GM12801 (cell line): Measurements from ENCODE around the gene LAMP1.

ENCODE experiments used
- TF ChIP-seq, protein P1 (sequence below): IDR thresholded peaks from one replicate; pipeline ENCODE4 v1.5.1; 2011; ENCODE audit warnings: control low read depth; ENCODE audit not compliant: insufficient read length; ENCODE audit errors: extremely low read depth

Gene LAMP1

DNA sequence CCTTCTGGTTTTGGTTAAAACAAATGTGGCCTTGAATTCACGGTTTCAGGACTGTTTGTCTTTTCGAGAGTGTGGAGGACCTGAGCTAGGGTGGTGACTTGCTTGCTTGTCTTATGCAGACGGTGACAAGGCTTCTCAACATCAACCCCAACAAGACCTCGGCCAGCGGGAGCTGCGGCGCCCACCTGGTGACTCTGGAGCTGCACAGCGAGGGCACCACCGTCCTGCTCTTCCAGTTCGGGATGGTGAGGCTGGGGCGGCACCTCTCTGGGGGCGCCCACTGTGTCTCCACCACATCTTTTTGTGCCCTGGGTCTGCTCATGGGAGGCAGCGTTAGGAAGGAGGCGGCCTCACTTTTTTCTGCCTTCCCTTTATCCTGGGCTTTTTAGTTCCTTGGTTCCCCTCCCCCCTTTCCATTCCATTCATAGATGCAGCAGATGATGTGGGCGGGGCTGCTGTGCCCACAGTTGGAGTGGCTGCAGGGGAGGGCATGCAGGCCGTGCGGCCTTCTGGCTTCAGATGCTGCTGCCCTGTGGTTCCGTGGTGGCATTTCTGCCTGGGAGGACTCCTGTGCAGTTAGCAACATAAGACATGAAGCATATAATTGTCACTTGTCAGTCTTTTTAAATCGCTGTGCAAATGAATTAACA, 23.3 kb downstream of the LAMP1 start:
- TF ChIP-seq, protein P1, sequence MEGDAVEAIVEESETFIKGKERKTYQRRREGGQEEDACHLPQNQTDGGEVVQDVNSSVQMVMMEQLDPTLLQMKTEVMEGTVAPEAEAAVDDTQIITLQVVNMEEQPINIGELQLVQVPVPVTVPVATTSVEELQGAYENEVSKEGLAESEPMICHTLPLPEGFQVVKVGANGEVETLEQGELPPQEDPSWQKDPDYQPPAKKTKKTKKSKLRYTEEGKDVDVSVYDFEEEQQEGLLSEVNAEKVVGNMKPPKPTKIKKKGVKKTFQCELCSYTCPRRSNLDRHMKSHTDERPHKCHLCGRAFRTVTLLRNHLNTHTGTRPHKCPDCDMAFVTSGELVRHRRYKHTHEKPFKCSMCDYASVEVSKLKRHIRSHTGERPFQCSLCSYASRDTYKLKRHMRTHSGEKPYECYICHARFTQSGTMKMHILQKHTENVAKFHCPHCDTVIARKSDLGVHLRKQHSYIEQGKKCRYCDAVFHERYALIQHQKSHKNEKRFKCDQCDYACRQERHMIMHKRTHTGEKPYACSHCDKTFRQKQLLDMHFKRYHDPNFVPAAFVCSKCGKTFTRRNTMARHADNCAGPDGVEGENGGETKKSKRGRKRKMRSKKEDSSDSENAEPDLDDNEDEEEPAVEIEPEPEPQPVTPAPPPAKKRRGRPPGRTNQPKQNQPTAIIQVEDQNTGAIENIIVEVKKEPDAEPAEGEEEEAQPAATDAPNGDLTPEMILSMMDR: no peak

- TF ChIP-seq, protein P1: no peak
Measured at GRCh38 chr13:113321546-113321945, 24.5 kb downstream of the LAMP1 start.

- TF ChIP-seq, protein P1: no peak
Measured at GRCh38 chr13:113322043-113322461, 25.0 kb downstream of the LAMP1 start.

- TF ChIP-seq, protein P1: no peak
Measured at GRCh38 chr13:113322890-113323651, 26.0 kb downstream of the LAMP1 start.

DNA sequence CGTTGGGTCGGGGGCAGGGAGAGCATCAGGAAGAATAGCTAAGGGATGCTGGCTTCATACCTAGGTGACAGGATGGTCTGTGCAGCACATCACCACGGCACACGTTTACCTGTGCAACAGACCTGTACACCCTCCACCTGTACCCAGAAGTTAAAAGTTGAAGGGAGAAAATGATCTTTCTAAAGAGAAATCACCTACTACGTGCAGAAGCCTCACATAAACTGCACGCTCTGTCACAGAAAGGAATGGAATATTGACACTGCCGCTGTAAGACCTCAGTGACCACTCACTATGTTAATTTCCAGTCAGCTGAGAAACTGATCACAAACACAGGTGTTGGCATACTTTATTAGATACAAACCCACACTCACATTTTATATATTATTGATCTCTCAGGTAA, 26.8 kb downstream of the LAMP1 start:
- TF ChIP-seq, protein P1: no peak

DNA sequence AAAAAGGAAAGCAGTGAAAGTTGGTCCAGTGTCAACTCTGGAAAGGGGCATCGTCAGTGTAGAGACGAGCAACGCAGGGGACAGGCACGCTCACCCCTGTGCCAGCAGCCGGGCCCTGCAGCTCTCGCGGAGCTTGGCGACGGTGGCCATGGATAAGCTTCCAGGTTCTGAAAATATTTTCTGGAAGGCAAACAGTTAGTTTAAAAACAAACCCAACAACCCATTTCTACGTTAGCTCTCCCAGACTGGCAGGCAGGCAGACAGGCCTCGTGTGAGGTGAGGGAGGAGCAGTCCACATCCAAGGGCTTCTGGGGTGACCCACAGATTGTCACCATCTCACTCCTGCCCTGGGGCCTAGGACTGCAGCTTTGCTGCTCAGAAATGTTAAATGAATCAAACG, 27.4 kb downstream of the LAMP1 start:
- TF ChIP-seq, protein P1: no peak

DNA sequence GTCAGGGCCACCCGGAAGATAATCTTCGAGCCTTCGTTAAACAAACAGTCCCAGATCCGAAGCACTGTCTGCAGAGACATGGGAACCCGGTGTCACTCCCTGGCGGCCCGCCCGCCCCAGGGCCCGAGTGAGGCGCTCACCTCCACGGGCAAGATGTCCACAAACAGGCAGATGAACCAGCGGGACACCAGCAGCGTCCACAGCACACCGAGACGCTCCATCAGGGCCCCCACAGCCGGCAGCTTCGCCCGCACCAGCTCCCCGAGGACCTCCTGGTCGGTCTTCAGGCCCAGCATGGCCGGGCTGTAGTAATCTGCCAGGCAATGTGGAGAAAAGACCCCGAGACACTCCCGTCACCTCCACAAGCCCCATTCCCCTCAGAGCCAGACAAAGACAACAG, 28.7 kb downstream of the LAMP1 start:
- TF ChIP-seq, protein P1: no peak
